ENCODE measurements around the gene RPL13. TPM values are rescaled to one million over a fixed set of nuclear protein-coding genes. Genes with fewer than 3 reads are reported as not detected.

The RPL13 gene
- total and polyA plus RNA-seq, 2 of the 13 experiments (the other 11 are each of a cell fraction or from before 2014, with no cell fraction given), result 2,988 to 4,411 TPM

- TF ChIP-seq ZBTB39 (CRISPR knock-in tag; IDR thresholded peaks at IDR 0.05) (no peak), ZZZ3 (CRISPR knock-in tag; IDR thresholded peaks at IDR 0.05; ENCODE audit: borderline replicate concordance) (no peak), ZNF772 (CRISPR knock-in tag; IDR thresholded peaks at IDR 0.05) (no peak), MAX (IDR thresholded peaks at IDR 0.05) (0 out of 2 replicates have a peak, but pooled peaks have one; percentile 18), REPIN1 (CRISPR knock-in tag; IDR thresholded peaks at IDR 0.05; ENCODE audit: borderline replicate concordance, low read depth) (no peak), BCL3 (CRISPR knock-in tag; IDR thresholded peaks at IDR 0.05) (no peak), ZNF788 (CRISPR knock-in tag; IDR thresholded peaks at IDR 0.05; ENCODE audit: borderline replicate concordance) (no peak), UBTF (CRISPR knock-in tag; IDR thresholded peaks at IDR 0.05) (0 out of 2 replicates have a peak, but pooled peaks have one; percentile 17), ZSCAN25 (CRISPR knock-in tag; IDR thresholded peaks at IDR 0.05) (no peak), NKX3-1 (CRISPR knock-in tag; IDR thresholded peaks at IDR 0.05) (no peak), FOSL2 (CRISPR knock-in tag; IDR thresholded peaks at IDR 0.05) (peak; percentile 55), ZNF775 (CRISPR knock-in tag; IDR thresholded peaks at IDR 0.05; ENCODE audit: borderline replicate concordance) (0 out of 2 replicates have a peak, but pooled peaks have one; percentile 5), ZNF598 (CRISPR knock-in tag; IDR thresholded peaks at IDR 0.05; ENCODE audit: borderline replicate concordance) (0 out of 2 replicates have a peak, but pooled peaks have one; percentile 49), ZC3H4 (CRISPR knock-in tag; IDR thresholded peaks at IDR 0.05; ENCODE audit: borderline replicate concordance) (no peak), ZFP36 (IDR thresholded peaks at IDR 0.05; ENCODE audit: borderline replicate concordance, low read depth, low read length, partially characterized antibody) (no peak), GTF3A (CRISPR knock-in tag; conservative IDR thresholded peaks at IDR 0.05) (0 out of 2 replicates have a peak, but pooled peaks have one; percentile 18), NFYC (CRISPR knock-in tag; IDR thresholded peaks at IDR 0.05) (no peak), TEF (CRISPR knock-in tag; IDR thresholded peaks at IDR 0.05) (no peak), NFRKB (IDR thresholded peaks at IDR 0.05) (no peak), HNF1B (CRISPR knock-in tag; IDR thresholded peaks at IDR 0.05) (peak; percentile 51; the same call in 1 of the 2 replicates), DNMT1 (CRISPR knock-in tag; IDR thresholded peaks at IDR 0.05) (no peak)
Observed at GRCh38 chr16:89581861-89582563, 21.5 kb downstream of the RPL13 start (continued).
